GM23338 (cell line): ENCODE measurements around the gene ACAP1. TPM values are rescaled to one million over a fixed set of nuclear protein-coding genes. Genes with fewer than 3 reads are reported as not detected.

ENCODE experiments used
- ATAC-seq: fragments of 200-7000 bp; cut with Tn5 transposase; 3 replicates; pipeline ENCODE4 v1.9.1; 2020
- DNase-seq: peaks from one replicate; pipeline ENCODE4 v3.0.0-alpha.2; 2015; ENCODE audit warnings: low spot score
- H2AFZ ChIP-seq: fragments of 200-600 bp; sonication (generic); 2 replicates; pipeline ENCODE4 v1.8.0; 2016; ENCODE audit warnings: antibody characterized with exemption, mild to moderate bottlenecking, moderate library complexity
- H3F3A ChIP-seq: fragments of 200-600 bp; sonication (generic); replicated peaks from 2 replicates; pipeline ENCODE4 v1.8.0; 2017; ENCODE audit warnings: antibody characterized with exemption, mixed run types, low read depth
- H3K27ac ChIP-seq: fragments of 200-600 bp; sonication (generic); 2 replicates; pipeline ENCODE4 v1.6.1; 2016; ENCODE audit warnings: low read depth
- H3K27me3 ChIP-seq: fragments of 200-600 bp; sonication (generic); 2 replicates; pipeline ENCODE4 v1.8.0; 2016; ENCODE audit warnings: mild to moderate bottlenecking, mixed run types, moderate library complexity; ENCODE audit not compliant: insufficient read depth
- H3K36me3 ChIP-seq: fragments of 200-600 bp; sonication (generic); 2 replicates; pipeline ENCODE4 v1.8.0; 2016; ENCODE audit warnings: mild to moderate bottlenecking; ENCODE audit not compliant: insufficient read depth
- H3K4me1 ChIP-seq: fragments of 200-600 bp; sonication (generic); 2 replicates; pipeline ENCODE4 v1.8.0; 2016; ENCODE audit warnings: mild to moderate bottlenecking, moderate library complexity; ENCODE audit not compliant: insufficient read depth
- H3K4me2 ChIP-seq: fragments of 200-600 bp; sonication (generic); 2 replicates; pipeline ENCODE4 v1.7.1; 2017; ENCODE audit warnings: mixed run types
- H3K4me3 ChIP-seq: fragments of 200-600 bp; sonication (generic); 2 replicates; pipeline ENCODE4 v1.6.1; 2016; ENCODE audit warnings: mixed run types
- H3K79me2 ChIP-seq: fragments of 200-600 bp; sonication (generic); replicated peaks from 2 replicates; pipeline ENCODE4 v1.8.0; 2017; ENCODE audit warnings: mild to moderate bottlenecking; ENCODE audit not compliant: insufficient read depth
- H3K9me2 ChIP-seq: fragments of 200-600 bp; sonication (generic); 2 replicates; pipeline ENCODE4 v1.8.0; 2017; ENCODE audit not compliant: insufficient read depth
- H4K20me1 ChIP-seq: fragments of 200-600 bp; sonication (generic); replicated peaks from 2 replicates; pipeline ENCODE4 v1.8.0; 2017; ENCODE audit warnings: mild to moderate bottlenecking; ENCODE audit not compliant: insufficient read depth
- H3K27ac Mint-ChIP-seq: 2 replicates; pipeline ENCODE4 v1.8.0; 2020; ENCODE audit warnings: inconsistent platforms, mild to moderate bottlenecking, moderate library complexity, mixed read lengths
- H3K27me3 Mint-ChIP-seq: 3 replicates; pipeline ENCODE4 v1.8.0; 2022; ENCODE audit warnings: low read depth, mild to moderate bottlenecking, moderate library complexity, mixed read lengths, inconsistent platforms; ENCODE audit not compliant: insufficient read depth, poor library complexity
- H3K36me3 Mint-ChIP-seq: 3 replicates; pipeline ENCODE4 v1.8.0; 2021; ENCODE audit warnings: low read depth, mild to moderate bottlenecking, inconsistent platforms, moderate library complexity, mixed read lengths
- H3K4me1 Mint-ChIP-seq: 3 replicates; pipeline ENCODE4 v1.8.0; 2020; ENCODE audit warnings: mild to moderate bottlenecking, inconsistent platforms, mixed read lengths
- H3K4me3 Mint-ChIP-seq: 3 replicates; pipeline ENCODE4 v1.8.0; 2021; ENCODE audit warnings: moderate library complexity, mild to moderate bottlenecking, inconsistent platforms, mixed read lengths
- H3K9me3 Mint-ChIP-seq: 3 replicates; pipeline ENCODE4 v1.8.0; 2020; ENCODE audit warnings: moderate library complexity, mild to moderate bottlenecking, inconsistent platforms, mixed read lengths
- CREB1 ChIP-seq: fragments of 250-450 bp; sonication (Bioruptor Pico); IDR thresholded peaks from 2 replicates; pipeline ENCODE4 v1.5.0; 2020; ENCODE audit warnings: low read depth, mild to moderate bottlenecking, moderate library complexity
- CTCF ChIP-seq, 2 experiments: fragments of 200-600 bp in 1 of 2; sonication (generic) in 1 of 2; conservative IDR thresholded peaks; 2 replicates each; pipeline versions ENCODE4 v1.5.1 to v1.6.1; 2016 to 2017; ENCODE audit warnings: antibody characterized with exemption in 2 of 2, low read depth in 2 of 2, mild to moderate bottlenecking in 2 of 2, moderate library complexity in 1 of 2
- ETS1 ChIP-seq: IDR thresholded peaks from 2 replicates; pipeline ENCODE4 v1.6.1; 2016; ENCODE audit warnings: antibody characterized with exemption
- EZH2 ChIP-seq: fragments of 200-600 bp; sonication (generic); IDR thresholded peaks from one replicate; pipeline ENCODE4 v1.8.0; 2017; ENCODE audit warnings: antibody characterized with exemption, mild to moderate bottlenecking, low read depth; ENCODE audit not compliant: unreplicated experiment
- EZH2phosphoT487 ChIP-seq: fragments of 200-600 bp; sonication (generic); IDR thresholded peaks from one replicate; pipeline ENCODE4 v1.8.1; 2018; ENCODE audit warnings: antibody characterized with exemption; ENCODE audit not compliant: unreplicated experiment
- JUNB ChIP-seq: IDR thresholded peaks from one replicate; pipeline ENCODE4 v1.6.1; 2016; ENCODE audit warnings: antibody characterized with exemption; ENCODE audit not compliant: unreplicated experiment
- NANOG ChIP-seq: IDR thresholded peaks from 2 replicates; pipeline ENCODE4 v1.6.1; 2016; ENCODE audit warnings: antibody characterized with exemption, borderline replicate concordance
- POLR2AphosphoS5 ChIP-seq: IDR thresholded peaks from 2 replicates; pipeline ENCODE4 v1.6.1; 2016; ENCODE audit warnings: antibody characterized with exemption, low read depth
- REST ChIP-seq: IDR thresholded peaks from one replicate; pipeline ENCODE4 v1.6.1; 2018; ENCODE audit warnings: antibody characterized with exemption; ENCODE audit not compliant: unreplicated experiment
- STAT1 ChIP-seq: IDR thresholded peaks from one replicate; pipeline ENCODE4 v1.6.1; 2016; ENCODE audit warnings: antibody characterized with exemption; ENCODE audit not compliant: unreplicated experiment
- ZNF114 ChIP-seq: fragments of 250-450 bp; sonication (Bioruptor Pico); IDR thresholded peaks from 2 replicates; pipeline ENCODE4 v1.5.0; 2020; ENCODE audit warnings: mild to moderate bottlenecking, moderate library complexity
- ZNF331 ChIP-seq: fragments of 250-450 bp; sonication (Bioruptor Pico); IDR thresholded peaks from 2 replicates; pipeline ENCODE4 v1.5.0; 2020; ENCODE audit warnings: low read depth, mild to moderate bottlenecking, moderate library complexity
- ZNF462 ChIP-seq: fragments of 250-450 bp; sonication (Bioruptor Pico); IDR thresholded peaks from 2 replicates; pipeline ENCODE4 v1.5.0; 2020; ENCODE audit warnings: mild to moderate bottlenecking, moderate library complexity
- polyA plus RNA-seq: library from polyadenylated mRNA; unstranded; fragments of >200 nt; fragmentation: Nextera tagmentation; extraction: Ambion mirVana; gene quantifications from 2 replicates; pipeline ENCODE4 v1.2.1, GENCODE V29; 2016
- total RNA-seq: library from RNA; depleted of rRNA; stranded (reverse); fragments of >200 nt; shearing (Covaris generic); gene quantifications from 2 replicates; pipeline ENCODE4 v1.2.3, GENCODE V29; 2014

The ACAP1 gene
- total and polyA plus RNA-seq, 2 experiments from 2014 or later: 30.7 to 40.1 TPM

- DNase-seq (no peak), ATAC-seq (no peak)
- no peak overlapping the region for H3K4me3 Mint-ChIP-seq
- H4K20me1 ChIP-seq: no peaks in the 10 kb centered on the region; the same call in 1 of the 2 replicates
- H3K4me1 Mint-ChIP-seq: peaks cover 16% of the 10 kb centered on the region
- peaks cover 4% of the 10 kb centered on the region; the same call in 1 of the 3 replicates for H3K36me3 Mint-ChIP-seq
- no peak overlapping the region for H2AFZ ChIP-seq
- H3K4me2 ChIP-seq: no peak overlapping the region
- TF ChIP-seq NANOG (no peak), EZH2 (no peak), JUNB (no peak), ZNF114 (CRISPR knock-in tag) (no peak), REST (no peak), ZNF462 (no peak), ETS1 (no peak), EZH2phosphoT487 (no peak), STAT1 (no peak), CTCF (conservative IDR thresholded peaks at IDR 0.05; ENCODE audit: low read depth in 2 of 2) (no peak), CREB1 (CRISPR knock-in tag) (no peak), ZNF331 (no peak), POLR2AphosphoS5 (no peak)
- H3K79me2 ChIP-seq: no peaks in the 10 kb centered on the region
- H3K4me3 ChIP-seq: no peak overlapping the region
- peaks cover 23% of the 10 kb centered on the region for H3K27me3 Mint-ChIP-seq
- H3K9me3 Mint-ChIP-seq: no peaks in the 10 kb centered on the region
- H3F3A ChIP-seq: peaks cover 3% of the 10 kb centered on the region
- no peaks in the 10 kb centered on the region for H3K36me3 ChIP-seq
- no peaks in the 10 kb centered on the region for H3K27me3 ChIP-seq
- H3K27ac Mint-ChIP-seq: no peak overlapping the region
- no peak overlapping the region for H3K27ac ChIP-seq
- H3K4me1 ChIP-seq: peaks cover 18% of the 10 kb centered on the region
- no peaks in the 10 kb centered on the region for H3K9me2 ChIP-seq
These were observed 21.1 kb downstream of the ACAP1 start for GRCh38 chr17:7357381-7357780.
